Smooth muscle cell of the pulmonary artery (primary cell): Measurements from ENCODE around the gene TLL2. TPM values are rescaled to one million over a fixed set of nuclear protein-coding genes. Genes with fewer than 3 reads are reported as not detected.

Experiments used
- total RNA-seq: library from RNA; depleted of rRNA; stranded (reverse); fragments of >200 nt; gene quantifications from 2 replicates; pipeline ENCODE4 v1.2.3, GENCODE V29; 2014

Gene TLL2
- total RNA-seq: 0.13 and 0.23 TPM in 2 replicates

DNA sequence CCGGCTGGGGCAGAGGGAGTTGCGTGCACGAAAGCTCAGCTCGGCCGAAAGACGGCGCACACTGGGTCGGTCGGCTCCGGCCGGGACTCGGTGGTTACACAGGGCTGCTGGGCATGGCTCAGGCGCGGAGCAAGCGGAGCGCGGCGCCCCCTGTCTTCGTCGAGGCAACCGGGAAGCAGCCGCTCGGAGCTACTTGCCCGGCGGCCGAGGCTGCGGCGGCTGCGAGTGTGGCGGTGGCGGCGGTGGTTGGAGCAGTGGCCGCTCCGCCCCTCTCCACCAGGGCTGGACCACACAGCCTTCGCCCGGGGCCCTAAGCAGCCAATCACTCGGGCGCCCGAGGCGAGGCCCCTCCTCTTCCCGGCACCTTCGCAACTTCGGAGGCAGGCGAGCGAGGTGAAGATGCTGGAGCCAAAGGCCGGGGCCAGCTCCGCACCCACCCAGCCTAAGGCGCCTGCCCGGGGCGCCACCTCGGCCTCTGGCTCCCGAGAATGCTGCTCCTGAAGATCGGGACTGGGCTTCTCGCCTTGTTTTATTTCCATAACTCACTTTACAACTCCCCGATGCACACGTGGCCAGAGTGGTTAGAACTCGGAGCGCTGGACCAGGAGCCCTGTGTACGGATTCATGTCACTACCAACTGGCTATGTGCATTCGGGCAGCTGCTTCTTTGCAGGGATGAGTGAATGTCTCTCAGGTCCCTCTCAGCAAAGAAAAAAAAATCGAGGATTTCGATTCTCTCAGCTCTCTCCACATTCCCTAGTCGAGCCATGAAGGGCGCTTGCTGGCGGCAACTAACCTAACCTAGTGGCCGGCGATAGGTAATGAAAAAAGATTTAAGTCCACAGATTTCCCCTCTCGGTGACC lies at the start of gene TLL2:
TLL2 (minus strand) TSS at position 229 of the 864 bp plus-strand sequence. CDS start 241 bp downstream, outside the sequence.

DNA sequence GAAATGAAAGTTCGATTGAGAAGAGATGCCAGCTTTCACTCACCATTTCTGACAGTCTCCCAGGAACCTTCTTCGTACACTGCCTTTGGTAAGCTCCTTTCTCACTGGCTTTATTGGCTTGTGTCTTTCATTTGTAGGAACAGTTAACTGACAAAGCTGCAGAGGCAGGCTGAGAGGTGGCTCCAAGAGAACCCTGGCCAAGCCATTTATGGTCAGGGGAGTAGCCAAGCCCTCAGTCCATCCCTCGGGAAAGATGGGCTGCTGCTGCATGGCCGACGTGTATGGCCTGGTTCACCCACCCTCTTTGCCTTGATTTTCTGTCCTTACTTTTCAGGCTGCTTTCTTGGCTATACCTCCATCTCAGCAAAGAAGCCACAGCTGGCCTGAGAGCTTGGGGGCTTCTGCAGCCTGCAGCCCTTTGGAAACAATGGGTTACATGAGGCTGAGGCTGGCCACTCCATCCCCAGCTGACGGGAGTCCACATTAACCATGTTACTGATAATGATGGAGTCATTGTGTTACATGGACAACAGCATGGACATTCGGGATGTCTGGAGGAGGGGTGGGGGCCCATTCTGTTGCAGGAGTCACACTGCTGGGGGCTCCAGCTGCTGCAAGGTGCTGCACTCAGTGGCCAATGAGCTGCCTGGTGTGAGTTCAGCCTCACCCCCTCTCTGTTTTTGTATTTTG lies 154.7 kb downstream of the TLL2 start, which contains the start of gene OPALIN:
OPALIN (minus strand) TSS at position 152 of the 690 bp plus-strand sequence; CDS start at position 46, 106 bp downstream.

Other genes starting within 250 kb of the TLL2 start
- 0.07 TPM in 1 of 2 replicates, not detected in the other for gene BLNK, start 242.4 kb downstream of the TLL2 start, total RNA-seq
- not detected in 2 replicates for gene DNTT, start 209.5 kb downstream of the TLL2 start, total RNA-seq
- not detected in 2 replicates for gene OPALIN, start 154.9 kb downstream of the TLL2 start, total RNA-seq
- 103 and 145 TPM in 2 replicates for gene TM9SF3, start 73.1 kb upstream of the TLL2 start, total RNA-seq
- gene PIK3AP1, start 206.6 kb upstream of the TLL2 start, total RNA-seq: 0.13 TPM in 1 of 2 replicates, not detected in the other